ENCODE results near the gene VPS16.

GRCh38 chr20:2889209-2889608, 48.7 kb downstream of the VPS16 start:
- TF ChIP-seq CTCF (IDR thresholded peaks at IDR 0.05) (no peak), POLR2A (IDR thresholded peaks at IDR 0.05) (no peak)
